ENCODE measurements around the gene PLEKHM3. TPM values are rescaled to one million over a fixed set of nuclear protein-coding genes. Genes with fewer than 3 reads are reported as not detected.
A peak's percentile ranks its signal among the peaks of the same experiment; 100 is the strongest.

PLEKHM3 gene
- total and polyA plus RNA-seq, 2 of the 13 experiments (the other 11 are each of a cell fraction or from before 2014, with no cell fraction given) = 4.5 to 4.7 TPM

DNA sequence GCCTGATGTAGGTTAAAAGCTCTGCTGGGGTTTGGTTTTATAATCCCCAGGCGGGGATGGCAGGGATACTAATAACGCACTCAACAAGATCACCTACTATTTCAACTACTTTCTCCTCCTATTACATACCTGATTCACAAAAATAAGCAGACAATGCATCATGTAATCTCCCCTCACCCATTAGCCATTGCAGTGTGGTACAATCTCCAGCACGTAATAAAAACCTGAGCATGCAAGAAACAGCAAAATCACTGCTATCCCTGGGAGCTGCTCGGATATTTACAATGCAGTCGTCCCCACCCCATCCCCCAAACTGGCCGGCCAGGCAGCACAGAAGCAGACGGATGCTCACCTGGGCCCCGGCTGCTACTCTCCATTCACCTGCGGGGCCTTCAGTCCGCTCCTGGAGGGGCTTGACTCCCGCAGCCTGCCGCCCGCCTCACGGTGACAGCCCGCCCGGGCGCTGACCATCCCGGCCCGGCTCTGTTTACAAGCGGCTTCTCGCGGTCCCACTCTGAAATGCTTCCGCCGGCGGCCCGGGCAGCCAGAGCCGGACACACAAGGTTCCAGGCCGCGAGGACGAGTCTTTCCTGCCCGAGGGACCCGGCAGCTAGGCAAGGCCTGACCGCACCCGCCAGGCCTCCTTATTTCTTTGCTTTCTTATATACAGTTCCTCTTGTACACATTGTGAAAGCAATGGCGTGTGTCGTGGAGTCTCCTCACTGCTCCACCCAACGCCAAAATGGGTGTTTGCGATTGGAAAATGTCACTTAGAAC is at the start of gene PLEKHM3 (continued):
- peak; percentile 72; the same call in 1 of the 2 replicates for TF ChIP-seq REXO4 (CRISPR knock-in tag; IDR thresholded peaks at IDR 0.05; ENCODE audit: borderline replicate concordance)
- TF ChIP-seq HOXA5 (CRISPR knock-in tag; IDR thresholded peaks at IDR 0.05) = peak; percentile 99
- TF ChIP-seq NCOA5 (CRISPR knock-in tag; IDR thresholded peaks at IDR 0.05) = no peak
- TF ChIP-seq SMARCC2 (IDR thresholded peaks at IDR 0.05) = no peak
- TF ChIP-seq KMT2B (CRISPR knock-in tag; IDR thresholded peaks at IDR 0.05) = peak; percentile 100
- TF ChIP-seq, protein P1, sequence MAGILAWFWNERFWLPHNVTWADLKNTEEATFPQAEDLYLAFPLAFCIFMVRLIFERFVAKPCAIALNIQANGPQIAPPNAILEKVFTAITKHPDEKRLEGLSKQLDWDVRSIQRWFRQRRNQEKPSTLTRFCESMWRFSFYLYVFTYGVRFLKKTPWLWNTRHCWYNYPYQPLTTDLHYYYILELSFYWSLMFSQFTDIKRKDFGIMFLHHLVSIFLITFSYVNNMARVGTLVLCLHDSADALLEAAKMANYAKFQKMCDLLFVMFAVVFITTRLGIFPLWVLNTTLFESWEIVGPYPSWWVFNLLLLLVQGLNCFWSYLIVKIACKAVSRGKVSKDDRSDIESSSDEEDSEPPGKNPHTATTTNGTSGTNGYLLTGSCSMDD (CRISPR knock-in tag; IDR thresholded peaks at IDR 0.05) = 0 out of 2 replicates have a peak, but pooled peaks have one; percentile 38
- TF ChIP-seq MYC (CRISPR knock-in tag; IDR thresholded peaks at IDR 0.05; ENCODE audit: borderline replicate concordance) = peak; percentile 88
- peak; percentile 100 for TF ChIP-seq HDAC1 (CRISPR knock-in tag; IDR thresholded peaks at IDR 0.05)
- TF ChIP-seq ZFY (CRISPR knock-in tag; IDR thresholded peaks at IDR 0.05) = peak; percentile 99
- TF ChIP-seq KDM5B (CRISPR knock-in tag; IDR thresholded peaks at IDR 0.05; ENCODE audit: borderline replicate concordance) = peak; percentile 99
- peak; percentile 100 for TF ChIP-seq KDM2A (CRISPR knock-in tag; IDR thresholded peaks at IDR 0.05; ENCODE audit: borderline replicate concordance, low read depth)
- TF ChIP-seq ZNF333 (CRISPR knock-in tag; IDR thresholded peaks at IDR 0.05; ENCODE audit: borderline replicate concordance) = peak; percentile 48; the same call in 1 of the 2 replicates
- peak; percentile 72 for TF ChIP-seq ZNF629 (CRISPR knock-in tag; conservative IDR thresholded peaks at IDR 0.05)
- peak; percentile 87; the same call in 1 of the 2 replicates for TF ChIP-seq MIER2 (CRISPR knock-in tag; IDR thresholded peaks at IDR 0.05)
- TF ChIP-seq, protein P2, sequence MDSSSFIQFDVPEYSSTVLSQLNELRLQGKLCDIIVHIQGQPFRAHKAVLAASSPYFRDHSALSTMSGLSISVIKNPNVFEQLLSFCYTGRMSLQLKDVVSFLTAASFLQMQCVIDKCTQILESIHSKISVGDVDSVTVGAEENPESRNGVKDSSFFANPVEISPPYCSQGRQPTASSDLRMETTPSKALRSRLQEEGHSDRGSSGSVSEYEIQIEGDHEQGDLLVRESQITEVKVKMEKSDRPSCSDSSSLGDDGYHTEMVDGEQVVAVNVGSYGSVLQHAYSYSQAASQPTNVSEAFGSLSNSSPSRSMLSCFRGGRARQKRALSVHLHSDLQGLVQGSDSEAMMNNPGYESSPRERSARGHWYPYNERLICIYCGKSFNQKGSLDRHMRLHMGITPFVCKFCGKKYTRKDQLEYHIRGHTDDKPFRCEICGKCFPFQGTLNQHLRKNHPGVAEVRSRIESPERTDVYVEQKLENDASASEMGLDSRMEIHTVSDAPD (CRISPR knock-in tag; IDR thresholded peaks at IDR 0.05) = peak; percentile 85
- peak; percentile 99 for TF ChIP-seq SALL1 (CRISPR knock-in tag; IDR thresholded peaks at IDR 0.05)
- TF ChIP-seq, protein P3, sequence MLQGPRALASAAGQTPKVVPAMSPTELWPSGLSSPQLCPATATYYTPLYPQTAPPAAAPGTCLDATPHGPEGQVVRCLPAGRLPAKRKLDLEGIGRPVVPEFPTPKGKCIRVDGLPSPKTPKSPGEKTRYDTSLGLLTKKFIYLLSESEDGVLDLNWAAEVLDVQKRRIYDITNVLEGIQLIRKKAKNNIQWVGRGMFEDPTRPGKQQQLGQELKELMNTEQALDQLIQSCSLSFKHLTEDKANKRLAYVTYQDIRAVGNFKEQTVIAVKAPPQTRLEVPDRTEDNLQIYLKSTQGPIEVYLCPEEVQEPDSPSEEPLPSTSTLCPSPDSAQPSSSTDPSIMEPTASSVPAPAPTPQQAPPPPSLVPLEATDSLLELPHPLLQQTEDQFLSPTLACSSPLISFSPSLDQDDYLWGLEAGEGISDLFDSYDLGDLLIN (CRISPR knock-in tag; IDR thresholded peaks at IDR 0.05; ENCODE audit: borderline replicate concordance) = no peak; the same call in 1 of the 2 replicates
- peak; percentile 87 to 100; a peak in 3 of 4 replicates for TF ChIP-seq KLF16 (CRISPR knock-in tag; IDR thresholded peaks at IDR 0.05)
- TF ChIP-seq TBL1XR1 (IDR thresholded peaks at IDR 0.05; ENCODE audit: borderline replicate concordance, low read length, partially characterized antibody) = peak; percentile 90
- TF ChIP-seq, protein P4, sequence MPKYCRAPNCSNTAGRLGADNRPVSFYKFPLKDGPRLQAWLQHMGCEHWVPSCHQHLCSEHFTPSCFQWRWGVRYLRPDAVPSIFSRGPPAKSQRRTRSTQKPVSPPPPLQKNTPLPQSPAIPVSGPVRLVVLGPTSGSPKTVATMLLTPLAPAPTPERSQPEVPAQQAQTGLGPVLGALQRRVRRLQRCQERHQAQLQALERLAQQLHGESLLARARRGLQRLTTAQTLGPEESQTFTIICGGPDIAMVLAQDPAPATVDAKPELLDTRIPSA (CRISPR knock-in tag; IDR thresholded peaks at IDR 0.05; ENCODE audit: borderline replicate concordance) = peak; percentile 95
- no peak; the same call in 1 of the 2 replicates for TF ChIP-seq ZNF790 (CRISPR knock-in tag; IDR thresholded peaks at IDR 0.05; ENCODE audit: borderline replicate concordance)
- TF ChIP-seq MAF1 (CRISPR knock-in tag; IDR thresholded peaks at IDR 0.05; ENCODE audit: borderline replicate concordance) = peak; percentile 79; the same call in 1 of the 2 replicates
- TF ChIP-seq, protein P5, sequence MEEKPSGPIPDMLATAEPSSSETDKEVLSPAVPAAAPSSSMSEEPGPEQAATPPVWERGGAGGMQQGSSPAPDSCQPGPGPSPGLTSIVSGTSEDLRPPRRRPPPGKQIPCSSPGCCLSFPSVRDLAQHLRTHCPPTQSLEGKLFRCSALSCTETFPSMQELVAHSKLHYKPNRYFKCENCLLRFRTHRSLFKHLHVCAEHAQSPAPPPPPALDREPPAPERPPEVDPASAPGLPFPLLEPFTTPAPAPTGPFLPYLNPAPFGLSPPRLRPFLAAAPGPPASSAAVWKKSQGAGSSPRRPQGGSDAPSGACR (CRISPR knock-in tag; IDR thresholded peaks at IDR 0.05) = peak; percentile 95; the same call in 1 of the 2 replicates
- TF ChIP-seq, protein P6, sequence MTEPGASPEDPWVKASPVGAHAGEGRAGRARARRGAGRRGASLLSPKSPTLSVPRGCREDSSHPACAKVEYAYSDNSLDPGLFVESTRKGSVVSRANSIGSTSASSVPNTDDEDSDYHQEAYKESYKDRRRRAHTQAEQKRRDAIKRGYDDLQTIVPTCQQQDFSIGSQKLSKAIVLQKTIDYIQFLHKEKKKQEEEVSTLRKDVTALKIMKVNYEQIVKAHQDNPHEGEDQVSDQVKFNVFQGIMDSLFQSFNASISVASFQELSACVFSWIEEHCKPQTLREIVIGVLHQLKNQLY (CRISPR knock-in tag; IDR thresholded peaks at IDR 0.05) = peak; percentile 80

Measured in HepG2 (cell line).